Measurements from ENCODE around the gene HMBS. TPM values are rescaled to one million over a fixed set of nuclear protein-coding genes. Genes with fewer than 3 reads are reported as not detected.
A peak's percentile ranks its signal among the peaks of the same experiment; 100 is the strongest.

Gene HMBS
- total and polyA plus RNA-seq, 2 of the 8 experiments (the other 6 are each of a cell fraction or from before 2014, with no cell fraction given) = 69.3 to 109 TPM

GRCh38 chr11:119100994-119101758 lies 16.5 kb downstream of the HMBS start (continued):
- no peak for TF ChIP-seq ATF3 (IDR thresholded peaks at IDR 0.05; ENCODE audit: insufficient read depth, low read depth, low read length)
- no peak for TF ChIP-seq CHD2 (IDR thresholded peaks at IDR 0.05; ENCODE audit: low read length)
- peak; percentile 53; the same call in 1 of the 2 replicates for TF ChIP-seq PHF8 (conservative IDR thresholded peaks at IDR 0.05; ENCODE audit: low read depth, low read length)
- TF ChIP-seq SRF (IDR thresholded peaks at IDR 0.05; ENCODE audit: low read depth, low read length) = no peak
- no peak for TF ChIP-seq CTBP2 (IDR thresholded peaks at IDR 0.05; ENCODE audit: borderline replicate concordance, insufficient read depth, insufficient read length, low read length)
- TF ChIP-seq JUN (IDR thresholded peaks at IDR 0.05; ENCODE audit: low read depth, low read length) = no peak
- no peak for TF ChIP-seq EZH2 (IDR thresholded peaks at IDR 0.05; ENCODE audit: low read depth, low read length, severe bottlenecking)
- TF ChIP-seq SP4 (IDR thresholded peaks at IDR 0.05; ENCODE audit: low read length) = no peak; the same call in 1 of the 2 replicates
- no peak for TF ChIP-seq TCF12 (IDR thresholded peaks at IDR 0.05; ENCODE audit: low read depth, low read length)
